NCI-H1694 treated with DMSO at 0.1 percent for 48 hours (cell line): ENCODE measurements around the gene SCFD2.
"Not testable (repeated sequence)": the region's sequence is repeated elsewhere in the genome, so short reads cannot be mapped to it uniquely, and the experiment has no call there.

Source experiments
- DNase-seq: peaks from one replicate; lab custom pipeline; 2025; lab: John Stamatoyannopoulos, UW

Gene SCFD2

DNA sequence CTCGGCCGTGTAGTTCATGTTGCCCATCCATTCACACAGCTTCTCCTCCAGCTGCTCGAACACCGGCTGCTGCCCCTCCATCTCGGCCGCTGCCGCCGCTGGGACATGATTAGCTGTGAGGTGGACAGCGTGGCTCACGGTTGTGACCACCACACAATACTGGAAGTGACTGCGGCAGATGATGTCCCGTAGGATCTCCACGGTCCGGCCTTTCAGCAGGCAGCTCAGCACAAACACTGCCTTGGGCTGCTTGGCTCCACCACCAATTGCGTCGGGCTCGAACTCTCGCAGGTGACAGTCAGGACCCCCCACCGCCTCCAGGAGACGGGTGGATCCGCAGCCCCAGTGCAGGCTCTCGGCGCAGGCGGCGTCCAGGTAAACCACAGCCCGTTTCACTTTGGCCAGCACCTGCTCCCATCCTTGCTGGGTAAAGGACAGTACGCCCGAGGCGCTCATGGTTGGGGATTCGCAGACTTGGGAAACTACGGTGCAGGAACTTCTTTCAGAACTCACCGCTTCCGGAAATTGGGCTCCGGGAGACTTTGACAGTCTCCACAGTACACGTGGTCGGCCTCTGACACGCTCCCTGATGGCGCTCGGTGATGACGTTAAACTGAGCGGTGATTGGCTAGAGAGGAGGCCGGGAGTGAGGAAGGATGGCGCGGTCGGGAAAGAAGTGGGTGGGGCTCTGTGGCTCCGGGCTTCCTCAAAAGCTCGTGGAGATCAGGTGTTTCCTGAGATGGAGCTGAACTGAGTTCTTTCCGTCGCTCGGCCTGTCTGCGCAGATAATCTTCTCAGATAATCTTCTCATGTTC, at the start of gene SCFD2:
Gene SCFD2 (minus strand): TSS at position 576 of the 815 bp plus-strand sequence.
- DNase-seq = peak; percentile 86

DNA sequence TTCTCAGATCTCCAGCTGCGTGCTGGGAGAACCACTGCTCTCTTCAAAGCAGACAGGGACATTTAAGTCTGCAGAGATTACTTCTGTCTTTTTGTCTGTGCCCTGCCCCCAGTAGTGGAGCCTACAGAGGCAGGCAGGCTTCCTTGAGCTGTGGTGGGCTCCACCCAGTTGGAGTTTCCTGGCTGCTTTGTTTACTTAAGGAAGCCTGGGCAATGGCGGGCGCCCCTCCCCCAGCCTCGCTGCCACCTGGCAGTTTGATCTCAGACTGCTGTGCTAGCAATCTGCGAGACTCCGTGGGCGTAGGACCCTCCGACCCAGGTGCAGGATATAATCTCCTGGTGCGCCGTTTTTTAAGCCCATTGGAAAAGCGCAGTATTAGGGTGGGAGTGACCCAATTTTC, 43.6 kb upstream of the SCFD2 start:
- DNase-seq = not testable (repeated sequence)

DNA sequence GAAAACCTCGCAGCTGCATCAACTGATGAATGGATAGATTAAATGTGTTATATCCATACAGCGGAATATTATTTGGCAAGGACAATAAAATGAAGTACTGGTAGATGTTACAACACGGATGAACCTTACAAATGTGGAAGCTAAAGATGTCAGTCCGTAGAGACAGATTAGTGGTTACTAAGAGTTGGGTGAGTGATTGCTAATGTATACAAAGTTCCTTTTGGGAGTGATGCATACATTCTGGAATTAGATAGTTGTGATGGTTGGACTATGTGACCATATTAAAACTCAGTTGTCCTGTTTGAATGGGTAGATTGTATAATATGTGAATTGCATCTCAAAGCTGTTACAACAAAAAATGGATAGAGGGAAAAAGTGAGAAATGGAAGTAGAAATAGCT, 14.4 kb upstream of the SCFD2 start:
- no peak for DNase-seq

DNA sequence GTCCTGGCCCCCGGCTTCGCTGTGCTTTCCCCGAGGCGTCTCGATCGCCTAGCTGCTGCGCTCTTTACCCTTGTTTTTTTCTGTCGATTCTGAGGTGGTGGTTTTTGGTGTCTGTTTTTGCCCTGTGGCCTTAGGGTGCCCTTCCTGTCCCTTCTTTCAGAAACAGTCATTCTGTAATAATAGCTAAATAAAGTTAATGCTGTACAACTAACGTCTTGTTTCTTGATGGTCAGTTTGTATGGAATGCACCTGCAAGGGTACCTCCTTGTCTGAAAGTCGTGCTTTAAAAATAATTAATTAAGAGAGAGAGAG, 12.3 kb upstream of the SCFD2 start:
- no peak for DNase-seq

DNA sequence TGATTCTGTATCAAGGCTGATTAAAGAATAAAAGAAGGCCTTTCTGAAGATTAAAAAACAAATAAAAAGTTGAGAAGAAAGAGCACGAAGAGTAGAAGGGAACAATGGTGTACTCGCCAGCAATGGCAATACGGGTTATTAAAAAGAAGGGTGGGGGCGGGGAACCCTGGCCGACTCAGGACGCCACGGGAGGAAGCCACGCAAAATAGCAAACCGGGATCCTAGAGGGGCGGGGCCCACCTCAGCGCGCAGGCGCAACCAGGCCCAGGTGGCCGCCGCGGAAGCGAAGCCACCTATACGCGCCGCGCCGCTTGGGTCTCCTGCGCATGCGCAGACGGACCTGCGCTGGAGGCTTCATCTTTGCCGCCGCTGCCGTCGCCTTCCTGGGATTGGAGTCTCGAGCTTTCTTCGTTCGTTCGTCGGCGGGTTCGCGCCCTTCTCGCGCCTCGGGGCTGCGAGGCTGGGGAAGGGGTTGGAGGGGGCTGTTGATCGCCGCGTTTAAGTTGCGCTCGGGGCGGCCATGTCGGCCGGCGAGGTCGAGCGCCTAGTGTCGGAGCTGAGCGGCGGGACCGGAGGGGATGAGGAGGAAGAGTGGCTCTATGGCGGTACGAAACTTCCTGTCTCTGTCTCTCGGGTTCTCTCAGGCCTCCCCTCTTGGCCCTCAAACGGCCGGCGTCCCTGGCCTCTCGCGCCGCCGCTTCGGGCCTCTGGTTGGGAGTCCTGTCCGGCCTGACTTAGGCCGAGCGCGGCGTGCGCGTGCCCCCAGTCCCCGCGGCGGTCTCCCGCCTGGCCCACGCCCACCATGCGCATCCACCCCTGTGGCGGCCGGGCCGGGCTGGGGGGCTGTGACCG, 11.7 kb upstream of the SCFD2 start, which contains the start of gene FIP1L1:
Gene FIP1L1 (plus strand): TSS at position 323 of the 852 bp plus-strand sequence. CDS start 198 bp downstream, at position 521.
- peak; percentile 71 for DNase-seq

DNA sequence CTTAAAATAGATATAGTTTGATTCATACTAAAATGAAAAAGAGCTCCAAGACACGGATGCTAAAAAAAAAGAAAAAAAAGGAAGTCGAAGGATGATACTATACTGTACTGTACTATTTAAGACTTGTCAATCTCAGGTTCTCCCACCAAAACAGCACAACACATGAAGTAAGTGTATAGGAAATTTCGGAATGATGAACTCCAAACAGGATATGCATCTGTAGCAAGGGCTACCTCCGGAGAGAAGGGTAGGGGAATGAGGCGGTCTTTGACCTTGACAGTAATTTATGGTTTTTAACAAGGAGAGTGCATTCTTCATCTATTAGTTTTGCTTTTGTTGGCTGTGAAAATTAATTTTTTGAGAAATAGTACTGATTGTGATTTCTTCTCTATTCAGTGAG, 11.0 kb upstream of the SCFD2 start:
- DNase-seq = no peak

DNA sequence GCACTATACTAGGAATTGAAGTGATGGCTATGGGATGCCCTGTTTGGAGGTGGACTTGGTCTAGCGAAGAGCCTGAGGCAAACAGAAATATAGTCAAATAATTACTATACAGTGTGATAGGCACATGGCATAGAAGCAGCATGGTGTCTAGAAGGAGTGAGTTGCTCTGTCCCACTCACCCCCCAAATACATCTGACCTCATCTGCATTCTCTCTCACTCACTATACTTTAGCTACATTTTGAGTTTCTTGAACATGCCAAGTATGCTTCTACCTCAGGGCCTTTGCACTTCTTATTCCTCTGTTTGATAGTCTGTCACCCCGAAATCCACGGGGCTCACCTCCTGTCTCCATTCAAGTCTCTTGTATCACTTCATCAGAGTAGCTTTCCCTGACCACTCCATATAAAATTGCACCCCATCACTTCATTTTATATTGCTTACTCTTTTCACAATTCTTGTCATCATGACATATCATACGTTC, 9.0 kb upstream of the SCFD2 start:
- no peak for DNase-seq

DNA sequence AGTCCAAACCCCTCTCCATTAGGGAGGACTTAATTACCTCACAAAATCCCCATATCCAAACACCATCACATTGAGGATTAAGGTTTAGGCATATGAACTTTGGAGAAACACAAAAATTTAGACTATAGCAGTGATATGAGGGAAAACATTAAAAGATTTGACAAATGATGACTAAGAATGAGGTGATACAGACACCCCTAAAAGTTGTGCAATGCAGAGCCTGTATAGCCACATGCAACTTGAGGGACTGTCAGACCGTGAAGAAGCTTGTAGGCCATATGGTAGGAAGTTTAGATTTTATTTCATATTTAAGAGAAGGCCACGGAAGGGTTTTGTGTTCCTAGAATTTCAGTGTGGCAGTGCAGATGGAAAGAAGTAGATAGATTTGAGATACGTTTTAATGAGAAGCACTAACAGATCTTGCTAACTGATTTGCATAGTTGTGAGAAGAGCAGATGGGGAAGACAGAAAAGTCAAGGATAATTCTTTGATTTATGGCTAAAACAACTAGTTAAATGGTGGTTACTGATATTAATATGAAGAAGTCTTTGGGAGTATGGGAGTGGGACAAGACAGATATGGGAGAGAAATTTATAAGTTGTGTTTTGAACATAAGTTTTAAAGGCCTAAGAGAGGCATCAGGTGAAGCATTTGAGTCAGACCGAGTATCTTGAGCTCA, 6.1 kb upstream of the SCFD2 start:
- no peak for DNase-seq

DNA sequence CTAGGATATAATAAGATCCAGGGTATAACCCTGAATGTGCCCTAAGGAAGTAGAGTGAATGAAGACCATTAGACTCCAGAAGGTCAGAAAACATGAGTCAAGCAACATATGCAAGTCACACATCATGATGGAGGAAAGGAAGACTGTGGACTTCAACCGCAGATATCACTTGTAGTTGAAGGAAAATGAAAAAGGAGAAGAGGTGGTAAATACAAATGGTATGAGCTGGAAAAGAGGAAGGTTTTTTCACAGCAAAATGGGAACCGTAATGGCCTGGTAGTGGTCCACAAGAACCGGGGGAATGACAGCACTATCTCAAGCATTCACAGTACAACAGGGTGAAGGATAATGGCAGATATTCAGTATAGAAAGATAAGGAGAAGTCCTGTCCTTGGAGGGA, 5.2 kb upstream of the SCFD2 start:
- no peak for DNase-seq

DNA sequence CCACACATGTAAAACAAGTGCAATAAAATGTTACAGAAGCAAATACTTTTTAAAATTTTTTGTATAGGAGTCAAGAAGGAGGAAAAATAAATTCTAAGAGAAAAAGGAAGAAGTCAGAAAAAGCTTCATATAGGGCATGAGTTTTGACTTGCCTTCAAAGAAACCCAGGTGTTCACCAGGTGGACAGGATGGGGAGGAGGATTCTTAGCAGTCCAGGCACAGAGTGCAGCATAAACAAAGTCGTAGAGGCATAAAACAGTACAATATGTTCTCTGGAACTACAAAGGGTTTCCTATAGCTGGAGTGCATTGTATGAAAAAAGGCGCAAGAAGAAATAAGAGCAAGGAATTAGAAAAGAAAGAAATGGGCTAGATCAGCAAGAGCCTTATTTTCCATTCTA, 1.9 kb upstream of the SCFD2 start:
- no peak for DNase-seq

DNA sequence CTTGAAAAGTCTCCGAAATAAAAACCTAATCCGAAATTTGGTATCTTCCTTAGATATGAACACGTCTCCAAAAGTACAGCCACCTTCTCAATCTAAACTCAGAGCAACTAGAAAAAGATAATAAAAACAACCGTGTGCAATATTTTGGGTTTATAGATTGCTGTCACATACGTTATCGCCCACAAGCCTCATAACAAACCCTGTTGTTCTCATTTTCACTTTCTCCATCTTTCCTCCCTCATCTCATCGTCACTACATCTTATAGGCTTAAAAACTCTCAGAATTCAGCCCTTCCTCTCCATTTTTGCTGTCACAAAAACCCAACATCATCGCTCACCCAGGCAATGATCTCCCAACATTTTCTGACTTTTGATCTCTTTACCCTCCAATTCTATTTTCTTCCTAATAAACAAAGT, 448 bp upstream of the SCFD2 start:
- DNase-seq = no peak

DNA sequence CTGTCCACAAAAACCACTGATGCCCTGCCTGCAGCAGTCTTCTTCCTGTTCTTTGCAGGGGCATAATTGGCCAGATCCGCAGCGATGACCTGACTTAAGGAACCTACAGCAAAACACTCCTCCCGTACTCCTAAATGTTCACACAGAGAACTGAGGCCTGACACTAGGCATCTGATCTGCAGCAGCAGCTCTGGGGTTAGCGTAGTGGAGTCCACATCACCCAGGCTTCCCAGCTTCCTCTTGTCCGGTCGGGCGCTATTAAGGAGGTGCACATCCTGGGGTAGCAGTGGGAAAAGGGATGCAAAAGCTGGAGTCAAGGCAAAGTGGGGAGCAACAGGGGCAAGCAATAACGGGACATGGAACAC, 758 bp downstream of the SCFD2 start:
- DNase-seq = no peak

DNA sequence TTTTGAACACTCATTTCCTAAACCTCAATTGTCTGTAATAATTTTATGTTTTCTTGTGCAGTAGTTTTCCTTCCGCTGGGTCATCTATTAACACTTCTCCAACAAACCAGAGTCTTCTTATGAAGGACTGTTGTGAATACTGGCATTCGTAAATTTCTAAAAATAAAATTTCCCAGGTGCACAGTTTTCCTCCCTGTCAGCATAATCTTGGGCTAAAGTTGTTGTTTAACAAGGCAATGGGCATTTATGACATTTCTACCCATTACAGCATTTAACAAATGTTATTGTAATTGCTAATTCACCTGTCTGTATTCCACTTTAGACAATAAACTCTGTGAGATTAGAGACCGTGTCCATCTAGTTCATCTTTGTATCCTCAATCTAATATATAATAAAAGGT, 1.2 kb downstream of the SCFD2 start:
- DNase-seq = no peak

DNA sequence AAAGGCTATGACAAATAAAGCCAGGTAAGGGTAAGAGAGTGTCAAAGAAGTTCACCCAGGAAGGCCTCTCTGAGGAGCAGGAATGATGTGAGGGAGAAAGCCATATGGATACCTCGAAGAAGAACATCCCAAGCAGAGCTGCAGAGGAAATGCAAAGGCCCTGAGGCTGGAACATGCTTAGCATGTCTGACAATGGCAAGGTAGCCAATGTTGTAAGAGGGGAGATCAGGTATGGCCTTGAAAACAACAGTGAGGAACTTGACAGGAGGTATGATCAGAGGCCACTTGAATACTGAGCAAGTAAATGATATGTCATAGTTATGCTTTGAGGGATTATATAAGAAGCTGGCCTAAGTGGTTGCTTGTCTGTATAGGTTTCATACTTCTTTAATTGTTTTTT, 3.8 kb downstream of the SCFD2 start:
- no peak for DNase-seq

DNA sequence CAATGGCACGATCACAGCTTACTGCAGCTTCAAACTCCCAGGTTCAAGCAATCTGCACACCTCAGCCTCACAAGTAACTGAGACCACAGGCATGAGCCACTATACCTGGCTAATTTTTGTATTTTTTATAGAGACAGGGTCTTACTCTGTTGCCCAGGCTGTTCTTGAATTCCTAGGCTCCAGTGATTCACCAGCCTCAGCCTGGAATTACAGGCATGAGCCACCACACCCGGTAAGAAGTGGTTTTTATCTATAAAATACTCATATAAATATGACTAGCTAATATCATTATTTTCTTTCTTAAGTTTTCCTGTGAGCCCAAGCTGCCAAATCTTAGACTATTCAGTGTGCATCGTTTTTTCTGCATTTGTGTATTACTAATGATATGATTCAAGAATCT, 4.4 kb downstream of the SCFD2 start:
- no peak for DNase-seq

DNA sequence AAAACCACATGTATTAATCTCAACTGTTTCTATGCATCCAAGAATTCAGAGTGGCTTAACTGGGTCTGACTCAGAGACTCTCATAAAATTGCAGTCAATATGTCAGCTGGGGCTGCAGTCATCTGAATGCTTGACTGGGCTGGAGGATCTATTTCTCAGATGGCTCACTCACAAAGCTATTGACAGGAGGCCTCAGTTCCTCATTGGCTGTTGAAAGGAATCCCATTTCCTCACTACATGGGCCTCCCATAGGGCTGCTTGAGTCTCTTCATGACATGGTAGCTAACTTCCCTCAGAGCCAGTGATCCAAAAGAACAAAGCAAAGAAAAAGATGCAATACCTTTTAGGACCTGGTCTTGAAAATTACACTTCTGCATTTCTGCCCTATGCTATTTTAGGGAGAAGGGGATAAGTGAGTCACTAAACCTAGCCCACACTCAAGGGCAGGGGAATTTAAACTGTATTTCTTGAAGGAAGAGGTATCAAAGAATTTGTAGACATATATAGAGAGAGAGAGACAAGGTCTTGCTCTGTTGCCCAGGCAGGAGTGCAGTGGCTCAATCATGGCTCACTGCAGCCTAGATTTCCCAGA, 9.8 kb downstream of the SCFD2 start:
- no peak for DNase-seq

DNA sequence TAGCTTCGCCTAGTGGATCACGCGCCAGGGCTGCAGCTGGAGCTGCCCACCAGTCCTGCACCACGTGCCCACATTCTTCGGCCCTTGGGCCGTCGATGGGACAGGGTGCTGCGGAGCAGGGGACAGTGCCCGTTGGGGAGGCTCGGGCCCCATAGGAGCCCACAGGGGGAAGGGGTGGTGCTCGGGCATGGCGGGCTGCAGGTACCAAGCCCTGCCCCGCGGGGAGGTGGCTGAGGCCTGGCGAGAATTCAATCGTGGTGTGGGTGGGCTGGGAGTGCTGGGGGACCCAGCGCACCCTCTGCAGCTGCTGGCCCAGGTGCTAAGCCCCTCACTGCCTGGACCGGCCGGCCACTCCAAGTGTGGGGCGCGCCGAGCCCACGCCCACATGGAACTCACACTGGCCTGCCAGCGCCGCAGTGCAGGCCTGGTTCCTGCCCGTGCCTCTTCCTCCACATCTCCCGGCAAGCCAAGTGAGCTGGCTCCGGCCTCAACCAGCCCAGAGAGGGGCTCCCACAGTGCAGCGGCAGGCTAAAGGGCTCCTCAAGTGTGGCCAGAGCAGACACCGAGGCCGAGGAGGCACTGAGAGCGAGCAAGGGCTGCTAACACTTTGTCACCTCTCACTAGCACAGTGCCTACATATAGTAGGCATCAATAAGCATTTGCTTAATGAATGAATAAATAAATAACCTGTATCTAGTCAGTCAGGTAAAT, 11.7 kb downstream of the SCFD2 start:
- no peak for DNase-seq

DNA sequence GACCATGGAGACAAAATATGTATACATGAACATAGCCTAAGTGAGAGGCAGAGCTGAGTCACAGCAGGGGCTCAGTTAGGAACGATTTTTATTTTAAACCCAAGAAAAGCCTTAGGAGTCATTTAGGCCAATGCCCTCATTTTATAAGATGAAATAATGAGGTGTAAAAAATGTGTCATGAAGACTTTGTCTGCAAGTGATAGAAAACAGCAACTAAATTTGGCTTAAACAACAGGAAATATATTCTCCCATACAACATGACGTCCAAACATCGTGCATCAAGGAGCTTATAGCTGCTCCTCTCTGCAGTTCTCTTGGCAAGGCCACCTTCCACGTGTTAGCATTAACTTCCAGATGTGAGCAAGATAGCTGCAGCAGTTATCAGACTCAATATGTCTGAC, 16.8 kb downstream of the SCFD2 start:
- no peak for DNase-seq

DNA sequence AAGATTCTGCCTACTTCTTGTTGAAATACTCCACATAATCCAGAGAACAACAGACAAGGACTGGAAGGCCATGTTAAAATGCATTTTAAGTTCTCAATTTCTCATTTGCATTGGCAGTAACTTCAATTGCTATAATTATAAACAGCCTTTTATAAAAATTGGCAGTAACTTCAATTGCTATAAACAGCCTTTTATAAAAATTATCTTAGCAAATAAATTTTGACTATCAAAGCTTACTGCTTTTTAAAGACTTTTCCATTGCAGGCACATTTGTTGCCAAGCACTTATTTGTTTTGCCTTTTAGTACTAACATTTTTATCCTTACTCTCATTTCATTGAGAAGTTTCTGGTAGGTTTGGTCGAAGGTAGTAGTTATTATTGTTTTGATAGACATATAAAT, 17.8 kb downstream of the SCFD2 start:
- DNase-seq = no peak

DNA sequence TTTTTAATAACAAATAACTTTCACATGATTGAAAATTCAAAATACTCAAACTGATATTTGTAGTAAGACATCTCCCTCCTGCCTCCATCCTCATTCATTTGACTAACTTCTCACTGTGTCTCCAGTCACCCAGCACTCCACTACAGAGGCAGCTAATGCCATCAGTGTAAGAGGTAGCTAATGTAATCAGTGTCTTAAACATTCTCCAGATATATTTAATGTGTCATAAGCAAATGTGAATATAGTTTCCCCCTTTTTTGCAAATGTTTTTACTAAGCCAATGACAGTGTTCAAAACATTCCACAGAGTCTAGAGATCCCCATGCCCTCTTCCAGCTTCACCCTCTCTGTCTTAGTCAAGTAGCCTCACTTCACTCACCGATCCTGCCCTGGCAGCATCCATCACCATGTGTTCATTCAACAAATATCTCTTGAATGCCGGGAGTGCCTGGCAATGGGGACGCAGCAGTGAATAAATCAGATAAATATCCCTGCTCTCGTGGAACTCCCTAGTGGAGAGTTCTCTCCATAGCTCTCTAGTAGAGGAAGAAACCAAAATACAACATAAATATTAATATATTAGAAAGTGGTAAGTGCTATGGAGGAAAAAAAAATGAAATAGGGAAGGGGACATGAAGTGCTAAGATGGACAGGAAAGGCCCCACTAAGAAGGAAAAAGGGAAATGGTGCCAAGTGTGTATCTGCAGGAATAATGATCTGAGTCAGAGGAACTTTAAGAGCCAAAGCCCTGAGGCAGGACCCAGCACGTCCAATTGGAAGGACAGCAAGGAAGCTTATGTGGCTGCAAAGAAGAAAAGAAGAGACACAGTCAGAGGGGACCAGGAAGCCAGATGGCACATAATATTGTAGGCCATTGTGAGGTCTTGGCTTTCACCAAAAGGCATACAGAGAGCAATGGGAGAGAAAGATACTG, 18.7 kb downstream of the SCFD2 start:
- DNase-seq = no peak

DNA sequence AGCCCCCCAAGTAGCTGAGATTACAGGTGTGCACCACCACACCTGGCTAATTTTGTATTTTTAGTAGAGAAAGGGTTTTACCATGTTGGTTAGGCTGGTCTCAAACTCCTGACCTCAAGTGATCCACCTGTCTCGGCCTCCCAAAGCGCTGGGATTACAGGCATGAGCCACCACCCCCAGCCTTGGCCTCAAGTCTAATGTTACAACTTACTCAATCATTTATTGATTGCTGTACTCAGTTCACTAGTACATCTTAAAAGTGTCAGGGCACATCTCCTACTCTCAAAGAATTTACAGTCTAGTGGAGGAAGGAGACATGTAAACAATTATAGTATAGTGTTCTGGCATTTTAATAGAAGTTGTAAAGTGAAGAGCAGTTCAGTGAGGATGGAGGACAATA, 19.5 kb downstream of the SCFD2 start:
- DNase-seq = not testable (repeated sequence)
